T-cell (primary cell): ENCODE measurements around the gene MED26. TPM values are rescaled to one million over a fixed set of nuclear protein-coding genes. Genes with fewer than 3 reads are reported as not detected.
A peak's percentile ranks its signal among the peaks of the same experiment; 100 is the strongest.
"Not testable (repeated sequence)": the region's sequence is repeated elsewhere in the genome, so short reads cannot be mapped to it uniquely, and the experiment has no call there.

ENCODE experiments used
- ATAC-seq, 4 experiments: fragments of 200-7000 bp in 3 of 4; fragments of 150-1000 bp in 1 of 4; cut with Tn5 transposase; replicated peaks in 1 of 4; 1 replicate in 3 of 4; 2 replicates in 1 of 4; pipeline ENCODE4 v1.10.0; 2021; ENCODE audit warnings: moderate library complexity in 3 of 4, mild to moderate bottlenecking in 2 of 4, moderate number of reproducible peaks in 1 of 4
- CTCF ChIA-PET, 2 donors: fragments of 300-600 bp; sonication (Branson Sonifier 250); formaldehyde crosslinking; loops; one replicate each; lab custom pipeline; 2022; ENCODE audit warnings: antibody characterized with exemption in 2 of 2; lab: Charles Lee
- POLR2A ChIA-PET, 2 donors: fragments of 300-600 bp; sonication (Branson Sonifier 250); formaldehyde crosslinking; loops; one replicate each; lab custom pipeline; 2022; ENCODE audit warnings: antibody characterized with exemption in 2 of 2; lab: Charles Lee
- DNase-seq, 35 experiments: peaks; one replicate each; pipeline versions ENCODE4 v3.0.0 to v3.0.0-alpha.2; 2013 to 2023
- H3K27ac ChIP-seq: one replicate; pipeline ENCODE4 v1.5.1; 2013; ENCODE audit warnings: low read length
- H3K27me3 ChIP-seq, 2 experiments: replicated peaks in 1 of 2; 1 replicate in 1 of 2; 2 replicates in 1 of 2; pipeline versions ENCODE4 v1.6.1 to v1.7.0; 2013; ENCODE audit warnings: low read length in 1 of 2, mixed read lengths in 1 of 2; ENCODE audit not compliant: control insufficient read depth in 2 of 2, insufficient read depth in 2 of 2; ENCODE audit errors: extremely low read depth in 1 of 2
- H3K36me3 ChIP-seq, 2 donors: 1 replicate in 1 of 2; 2 replicates in 1 of 2; pipeline versions ENCODE4 v1.6.1 to v1.7.0; 2013; ENCODE audit warnings: low read length in 1 of 2; ENCODE audit not compliant: control insufficient read depth in 2 of 2, insufficient read depth in 1 of 2; ENCODE audit errors: extremely low read depth in 1 of 2
- H3K4me1 ChIP-seq, 2 experiments: 1 replicate in 1 of 2; 2 replicates in 1 of 2; pipeline versions ENCODE4 v1.6.1 to v1.7.0; 2013; ENCODE audit warnings: low read length in 2 of 2, mixed read lengths in 1 of 2; ENCODE audit not compliant: insufficient read depth in 2 of 2, control insufficient read depth in 1 of 2; ENCODE audit errors: extremely low read depth in 1 of 2
- H3K4me3 ChIP-seq, 2 donors: 1 replicate in 1 of 2; 2 replicates in 1 of 2; pipeline versions ENCODE4 v1.5.1 to v1.7.0; 2013; ENCODE audit warnings: mild to moderate bottlenecking in 2 of 2, low read length in 1 of 2, moderate library complexity in 1 of 2; ENCODE audit not compliant: control insufficient read depth in 1 of 2; ENCODE audit errors: extremely low read depth in 1 of 2
- H3K9me3 ChIP-seq: 2 replicates; pipeline ENCODE4 v1.7.0; 2013
- H3K27ac Mint-ChIP-seq, 2 donors: one replicate each; pipeline ENCODE4 v1.8.0; 2020 to 2021; ENCODE audit warnings: mild to moderate bottlenecking in 2 of 2, mixed read lengths in 2 of 2
- H3K27me3 Mint-ChIP-seq, 2 donors: one replicate each; pipeline ENCODE4 v1.8.0; 2021 to 2022; ENCODE audit warnings: mixed read lengths in 2 of 2
- H3K36me3 Mint-ChIP-seq: one replicate; pipeline ENCODE4 v1.8.0; 2021; ENCODE audit warnings: mixed read lengths
- H3K4me1 Mint-ChIP-seq, 3 donors: one replicate each; pipeline ENCODE4 v1.8.0; 2020 to 2022; ENCODE audit warnings: mixed read lengths in 3 of 3, mild to moderate bottlenecking in 1 of 3
- H3K4me3 Mint-ChIP-seq, 3 donors: one replicate each; pipeline ENCODE4 v1.8.0; 2020 to 2022; ENCODE audit warnings: mild to moderate bottlenecking in 3 of 3, mixed read lengths in 3 of 3, moderate library complexity in 3 of 3
- H3K9me3 Mint-ChIP-seq, 3 donors: one replicate each; pipeline ENCODE4 v1.8.0; 2020 to 2022; ENCODE audit warnings: mixed read lengths in 3 of 3
- WGBS: methylation state at CpG from one replicate; pipeline ENCODE4 v1.1.5; 2013; ENCODE audit warnings: missing lambda C conversion rate; ENCODE audit not compliant: insufficient coverage; 5-methylcytosine and 5-hydroxymethylcytosine counted together
- total RNA-seq, 35 experiments: library from RNA in 6 of 35; stranded (reverse) in 6 of 35; fragments of 120-200 nt in 1 of 35; gene quantifications; one replicate each; pipeline versions ENCODE4 v1.2.1 to v1.2.4 and lab custom pipeline; 2013 to 2026

The MED26 gene, protein sequence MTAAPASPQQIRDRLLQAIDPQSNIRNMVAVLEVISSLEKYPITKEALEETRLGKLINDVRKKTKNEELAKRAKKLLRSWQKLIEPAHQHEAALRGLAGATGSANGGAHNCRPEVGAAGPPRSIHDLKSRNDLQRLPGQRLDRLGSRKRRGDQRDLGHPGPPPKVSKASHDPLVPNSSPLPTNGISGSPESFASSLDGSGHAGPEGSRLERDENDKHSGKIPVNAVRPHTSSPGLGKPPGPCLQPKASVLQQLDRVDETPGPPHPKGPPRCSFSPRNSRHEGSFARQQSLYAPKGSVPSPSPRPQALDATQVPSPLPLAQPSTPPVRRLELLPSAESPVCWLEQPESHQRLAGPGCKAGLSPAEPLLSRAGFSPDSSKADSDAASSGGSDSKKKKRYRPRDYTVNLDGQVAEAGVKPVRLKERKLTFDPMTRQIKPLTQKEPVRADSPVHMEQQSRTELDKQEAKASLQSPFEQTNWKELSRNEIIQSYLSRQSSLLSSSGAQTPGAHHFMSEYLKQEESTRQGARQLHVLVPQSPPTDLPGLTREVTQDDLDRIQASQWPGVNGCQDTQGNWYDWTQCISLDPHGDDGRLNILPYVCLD
- total RNA-seq (10 to 100 TPM; 14.7 to 42.0 (median 21.1) TPM), total RNA-seq (lab: John Stamatoyannopoulos, UW) (8.1 to 40.3 (median 15.5) reads per million in 29 experiments)
- total RNA-seq (2013), result 11.8 TPM

DNA sequence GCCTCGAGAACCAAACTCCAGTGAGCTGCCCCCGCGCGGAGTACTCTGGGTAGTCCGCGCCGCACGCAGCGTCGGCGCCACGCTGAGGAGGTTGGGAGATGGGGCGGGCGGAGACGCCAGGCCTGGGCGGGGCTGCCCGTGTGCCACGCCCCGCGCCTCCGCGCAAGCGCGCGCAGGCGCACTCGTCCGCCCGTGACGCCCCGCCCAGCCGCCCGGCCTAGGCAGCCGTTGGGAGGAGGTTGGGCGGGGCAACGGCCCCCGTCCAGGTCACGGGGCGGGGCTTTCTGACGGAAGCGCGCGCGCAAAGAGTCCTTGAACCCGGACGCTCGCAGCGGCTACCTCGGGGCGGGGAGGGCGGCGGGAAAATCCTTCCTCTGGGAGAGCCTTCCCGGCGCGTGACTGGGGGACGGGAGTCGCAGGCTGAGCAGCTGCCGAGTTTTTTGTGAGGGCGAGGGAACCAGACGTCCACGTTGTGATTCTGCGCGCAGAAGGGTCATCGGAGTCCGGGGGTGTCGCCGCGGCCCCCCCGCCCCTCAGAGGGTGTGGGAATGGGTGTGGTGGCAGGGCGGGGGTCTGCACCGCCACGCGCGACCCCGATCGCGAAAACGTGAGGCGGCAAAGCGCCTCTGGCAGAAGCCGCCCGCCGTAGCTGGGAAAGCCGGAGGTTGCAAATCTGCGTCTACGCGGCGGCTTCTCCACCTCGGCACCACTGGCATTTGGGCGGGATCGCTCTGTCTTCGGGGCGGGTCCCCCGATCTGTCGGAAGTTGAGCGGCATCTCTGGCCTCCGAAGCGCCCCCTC is at the start of gene MED26:
MED26 (minus strand) TSS at position 22 of the 801 bp plus-strand sequence. CDS start 261 bp downstream, outside the sequence.
- H3K4me3 Mint-ChIP-seq, result peak within 1 kb of the TSS; percentile 97 to 99 (median 98)
- CTCF ChIA-PET, result interaction anchor here in 1 of 2 donors (0.5 to 1.3 kb wide), 3 partner anchors 62 to 570 kb away, joined by 3 to 9 read pairs (median 5); no protein-coding TSS in a partner anchor
- H3K4me3 ChIP-seq, result peak within 1 kb of the TSS; percentile 91 to 95

DNA sequence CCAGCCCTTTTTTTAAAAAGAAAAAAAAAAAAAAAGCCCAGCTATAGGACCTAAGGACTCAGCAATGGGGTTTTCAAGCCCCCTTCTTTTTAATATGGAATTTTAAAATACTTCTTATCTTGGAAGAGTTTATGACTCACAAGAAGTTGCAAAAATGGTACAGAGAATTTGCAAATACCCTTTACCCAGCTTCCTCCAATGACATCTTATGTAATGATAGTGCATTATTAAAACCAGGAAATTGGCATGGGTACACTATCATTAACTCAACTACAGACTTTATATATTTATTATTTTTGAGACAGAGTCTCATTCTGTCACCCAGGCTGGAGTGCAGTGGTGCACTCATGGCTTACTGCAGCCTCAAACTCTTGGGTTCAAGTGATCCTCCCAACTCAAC is 49.1 kb upstream of the MED26 start:
- Mint-ChIP-seq H3K27ac (no peak overlapping the region), H3K36me3 (peaks cover 7% of the 10 kb centered on the region), H3K9me3 (peaks cover 0 to 14% (median 9%) of the 10 kb centered on the region in 3 donors), H3K4me1 (no peaks in the 10 kb centered on the region), H3K27me3 (peaks cover 0 to 4% of the 10 kb centered on the region in 2 donors), H3K4me3 (no peak overlapping the region)
- no peak overlapping the region for H3K4me3 ChIP-seq
- CTCF ChIA-PET, result no interaction called here
- DNase-seq (no peak), ATAC-seq (no peak)
- no peaks in the 10 kb centered on the region for H3K4me1 ChIP-seq
- no peak overlapping the region for H3K27ac ChIP-seq
- POLR2A ChIA-PET, result no interaction called here
- peaks cover 0 to 19% of the 10 kb centered on the region in 2 experiments for H3K27me3 ChIP-seq
- no peaks in the 10 kb centered on the region for H3K9me3 ChIP-seq
- H3K36me3 ChIP-seq, result peaks cover 0 to 2% of the 10 kb centered on the region in 2 donors

More for the DNA sequence above, at the start of gene MED26:
- H3K9me3 ChIP-seq, result no peaks in the 10 kb centered on the region
- peak; percentile 90 to 94 (median 92) for ATAC-seq
- Mint-ChIP-seq H3K27ac (peak within 1 kb of the TSS; percentile 98), H3K36me3 (peaks cover 11% of the 10 kb centered on the region), H3K4me1 (peaks cover 44 to 51% (median 46%) of the 10 kb centered on the region in 3 donors), H3K9me3 (no peaks in the 10 kb centered on the region), H3K27me3 (no peaks in the 10 kb centered on the region)
- peak; percentile 87 to 98 (median 93) for DNase-seq
- peaks cover 14 to 34% of the 10 kb centered on the region in 2 donors for H3K36me3 ChIP-seq
- POLR2A ChIA-PET, result interaction anchor here (0.5 to 2.8 kb wide), 5 partner anchors 37 to 133 kb away, joined by 3 to 13 read pairs (median 4); no protein-coding TSS in a partner anchor
- WGBS, result 0% methylated on average over 78 of the region's 98 CpGs
- peak within 1 kb of the TSS; percentile 89 for H3K27ac ChIP-seq
- peaks cover 15 to 38% of the 10 kb centered on the region in 2 experiments for H3K4me1 ChIP-seq
- H3K27me3 ChIP-seq, result no peaks in the 10 kb centered on the region

DNA sequence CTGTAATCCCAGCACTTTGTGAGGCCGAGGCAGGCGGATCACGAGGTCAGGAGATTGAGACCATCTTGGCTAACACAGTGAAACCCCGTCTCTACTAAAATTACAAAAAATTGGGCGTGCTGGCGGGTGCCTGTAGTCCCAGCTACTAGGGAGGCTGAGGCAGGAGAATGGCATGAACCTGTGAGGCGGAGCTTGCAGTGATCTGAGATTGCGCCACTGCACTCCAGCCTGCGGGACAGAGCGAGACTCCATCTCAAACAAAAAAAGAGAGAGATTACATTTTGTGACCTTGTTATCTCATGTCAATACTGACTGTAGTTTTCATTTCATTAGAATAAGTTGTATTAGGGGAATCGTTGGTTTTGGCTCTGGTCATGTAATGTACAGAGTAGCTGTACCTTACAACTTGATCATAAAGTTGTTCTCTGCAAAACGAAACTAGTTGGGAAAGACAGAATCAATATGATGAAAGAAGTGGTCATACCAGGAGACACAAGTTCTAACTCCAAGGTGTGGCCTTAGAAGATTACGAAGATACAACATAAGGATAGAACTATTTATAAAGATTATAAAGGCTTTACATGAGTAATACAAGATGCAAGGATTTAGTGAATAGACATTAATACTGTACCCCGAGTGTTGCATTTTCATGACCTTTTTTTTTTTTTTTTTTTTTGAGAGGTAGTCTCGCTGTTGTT is 48.2 kb upstream of the MED26 start:
- DNase-seq (no peak), ATAC-seq (no peak)
- Histone ChIP-seq H3K4me3 (no peak overlapping the region), H3K36me3 (peaks cover 0 to under 1% of the 10 kb centered on the region in 2 donors), H3K9me3 (no peaks in the 10 kb centered on the region), H3K4me1 (no peaks in the 10 kb centered on the region), H3K27ac (no peak overlapping the region), H3K27me3 (peaks cover 0 to 19% of the 10 kb centered on the region in 2 experiments)
- 84% methylated on average over 7 of the region's 15 CpGs for WGBS
- Mint-ChIP-seq H3K27me3 (peaks cover 0 to 2% of the 10 kb centered on the region in 2 donors), H3K4me1 (no peaks in the 10 kb centered on the region), H3K9me3 (peaks cover 0 to 7% (median 5%) of the 10 kb centered on the region in 3 donors), H3K36me3 (peaks cover 6% of the 10 kb centered on the region), H3K4me3 (no peak overlapping the region), H3K27ac (no peak overlapping the region)
- POLR2A ChIA-PET, result no interaction called here
- CTCF ChIA-PET, result no interaction called here

DNA sequence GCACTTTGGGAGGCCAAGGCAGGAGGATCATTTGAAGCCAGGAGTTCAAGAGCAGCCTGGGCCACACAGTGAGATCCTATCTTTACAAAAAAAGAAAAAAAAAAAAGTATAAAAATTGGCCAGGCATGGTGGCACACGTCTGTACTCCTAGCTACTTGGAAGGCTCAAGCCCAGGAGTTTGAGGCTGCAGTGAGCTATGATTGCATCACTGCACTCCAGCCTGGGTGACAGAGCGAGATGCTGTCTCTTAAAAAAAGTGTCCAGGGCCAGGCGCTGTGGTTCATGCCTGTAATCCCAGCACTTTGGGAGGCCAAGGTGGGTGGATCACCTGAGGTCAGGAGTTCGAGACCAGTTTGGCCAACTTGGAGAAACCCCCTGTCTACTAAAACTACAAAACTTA is 45.8 kb upstream of the MED26 start:
- ATAC-seq, POLR2A ChIA-PET, CTCF ChIA-PET, H3K4me1 Mint-ChIP-seq, H3K9me3 ChIP-seq, DNase-seq, H3K4me3 Mint-ChIP-seq, H3K27ac Mint-ChIP-seq, H3K36me3 ChIP-seq, H3K27ac ChIP-seq, H3K9me3 Mint-ChIP-seq, H3K27me3 ChIP-seq, H3K36me3 Mint-ChIP-seq, H3K4me3 ChIP-seq, H3K27me3 Mint-ChIP-seq, H3K4me1 ChIP-seq: not testable (repeated sequence)
- 54% methylated on average over 1 of the region's 4 CpGs for WGBS

DNA sequence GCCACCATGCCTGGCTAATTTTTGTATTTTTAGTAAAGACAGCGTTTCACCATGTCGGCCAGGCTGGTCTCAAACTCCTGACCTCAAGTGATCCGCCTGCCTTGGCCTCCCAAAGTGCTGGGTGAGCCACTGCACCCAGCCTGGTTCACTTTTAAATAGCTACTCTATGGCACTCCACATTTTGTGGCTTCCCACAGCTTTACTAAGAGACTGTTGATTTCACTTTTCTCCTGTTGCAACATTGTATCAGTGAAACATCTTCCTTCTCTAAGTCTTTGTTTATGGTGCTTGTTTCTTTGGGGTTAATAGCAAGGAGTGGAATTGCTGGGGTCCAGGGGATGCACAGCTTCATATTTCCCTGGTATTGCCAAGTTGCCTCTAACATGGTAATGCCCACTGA is 45.2 kb upstream of the MED26 start:
- POLR2A ChIA-PET, result no interaction called here
- Mint-ChIP-seq H3K27me3 (peaks cover 0 to 3% of the 10 kb centered on the region in 2 donors), H3K27ac (no peak overlapping the region), H3K4me3 (no peak overlapping the region), H3K9me3 (no peaks in the 10 kb centered on the region), H3K36me3 (no peaks in the 10 kb centered on the region), H3K4me1 (no peaks in the 10 kb centered on the region)
- CTCF ChIA-PET, result interaction anchor here in 1 of 2 donors (0.5 kb wide), 1 partner anchor 14 kb away, joined by 3 read pairs; no protein-coding TSS in a partner anchor
- no peak overlapping the region for H3K4me3 ChIP-seq
- no peaks in the 10 kb centered on the region for H3K9me3 ChIP-seq
- H3K4me1 ChIP-seq, result no peaks in the 10 kb centered on the region
- DNase-seq, result no peak
- no peak overlapping the region for H3K27ac ChIP-seq
- H3K27me3 ChIP-seq, result peaks cover 0 to 7% of the 10 kb centered on the region in 2 experiments
- WGBS, result 74% methylated on average over 3 of the region's 3 CpGs
- H3K36me3 ChIP-seq, result no peaks in the 10 kb centered on the region
- no peak for ATAC-seq
